GM23338 (cell line): Measurements from ENCODE around the gene FAM163A. TPM values are rescaled to one million over a fixed set of nuclear protein-coding genes. Genes with fewer than 3 reads are reported as not detected.
A peak's percentile ranks its signal among the peaks of the same experiment; 100 is the strongest.

ENCODE experiments used
- ATAC-seq: fragments of 200-7000 bp; cut with Tn5 transposase; 3 replicates; pipeline ENCODE4 v1.9.1; 2020
- DNase-seq: peaks from one replicate; pipeline ENCODE4 v3.0.0-alpha.2; 2015; ENCODE audit warnings: low spot score
- H2AFZ ChIP-seq: fragments of 200-600 bp; sonication (generic); 2 replicates; pipeline ENCODE4 v1.8.0; 2016; ENCODE audit warnings: antibody characterized with exemption, mild to moderate bottlenecking, moderate library complexity
- H3F3A ChIP-seq: fragments of 200-600 bp; sonication (generic); replicated peaks from 2 replicates; pipeline ENCODE4 v1.8.0; 2017; ENCODE audit warnings: antibody characterized with exemption, mixed run types, low read depth
- H3K27ac ChIP-seq: fragments of 200-600 bp; sonication (generic); 2 replicates; pipeline ENCODE4 v1.6.1; 2016; ENCODE audit warnings: low read depth
- H3K27me3 ChIP-seq: fragments of 200-600 bp; sonication (generic); 2 replicates; pipeline ENCODE4 v1.8.0; 2016; ENCODE audit warnings: mild to moderate bottlenecking, mixed run types, moderate library complexity; ENCODE audit not compliant: insufficient read depth
- H3K36me3 ChIP-seq: fragments of 200-600 bp; sonication (generic); 2 replicates; pipeline ENCODE4 v1.8.0; 2016; ENCODE audit warnings: mild to moderate bottlenecking; ENCODE audit not compliant: insufficient read depth
- H3K4me1 ChIP-seq: fragments of 200-600 bp; sonication (generic); 2 replicates; pipeline ENCODE4 v1.8.0; 2016; ENCODE audit warnings: mild to moderate bottlenecking, moderate library complexity; ENCODE audit not compliant: insufficient read depth
- H3K4me2 ChIP-seq: fragments of 200-600 bp; sonication (generic); 2 replicates; pipeline ENCODE4 v1.7.1; 2017; ENCODE audit warnings: mixed run types
- H3K4me3 ChIP-seq: fragments of 200-600 bp; sonication (generic); 2 replicates; pipeline ENCODE4 v1.6.1; 2016; ENCODE audit warnings: mixed run types
- H3K79me2 ChIP-seq: fragments of 200-600 bp; sonication (generic); replicated peaks from 2 replicates; pipeline ENCODE4 v1.8.0; 2017; ENCODE audit warnings: mild to moderate bottlenecking; ENCODE audit not compliant: insufficient read depth
- H3K9me2 ChIP-seq: fragments of 200-600 bp; sonication (generic); 2 replicates; pipeline ENCODE4 v1.8.0; 2017; ENCODE audit not compliant: insufficient read depth
- H4K20me1 ChIP-seq: fragments of 200-600 bp; sonication (generic); replicated peaks from 2 replicates; pipeline ENCODE4 v1.8.0; 2017; ENCODE audit warnings: mild to moderate bottlenecking; ENCODE audit not compliant: insufficient read depth
- H3K27ac Mint-ChIP-seq: 2 replicates; pipeline ENCODE4 v1.8.0; 2020; ENCODE audit warnings: inconsistent platforms, mild to moderate bottlenecking, moderate library complexity, mixed read lengths
- H3K27me3 Mint-ChIP-seq: 3 replicates; pipeline ENCODE4 v1.8.0; 2022; ENCODE audit warnings: low read depth, mild to moderate bottlenecking, moderate library complexity, mixed read lengths, inconsistent platforms; ENCODE audit not compliant: insufficient read depth, poor library complexity
- H3K36me3 Mint-ChIP-seq: 3 replicates; pipeline ENCODE4 v1.8.0; 2021; ENCODE audit warnings: low read depth, mild to moderate bottlenecking, inconsistent platforms, moderate library complexity, mixed read lengths
- H3K4me1 Mint-ChIP-seq: 3 replicates; pipeline ENCODE4 v1.8.0; 2020; ENCODE audit warnings: mild to moderate bottlenecking, inconsistent platforms, mixed read lengths
- H3K4me3 Mint-ChIP-seq: 3 replicates; pipeline ENCODE4 v1.8.0; 2021; ENCODE audit warnings: moderate library complexity, mild to moderate bottlenecking, inconsistent platforms, mixed read lengths
- H3K9me3 Mint-ChIP-seq: 3 replicates; pipeline ENCODE4 v1.8.0; 2020; ENCODE audit warnings: moderate library complexity, mild to moderate bottlenecking, inconsistent platforms, mixed read lengths
- CREB1 ChIP-seq: fragments of 250-450 bp; sonication (Bioruptor Pico); IDR thresholded peaks from 2 replicates; pipeline ENCODE4 v1.5.0; 2020; ENCODE audit warnings: low read depth, mild to moderate bottlenecking, moderate library complexity
- EZH2 ChIP-seq: fragments of 200-600 bp; sonication (generic); IDR thresholded peaks from one replicate; pipeline ENCODE4 v1.8.0; 2017; ENCODE audit warnings: antibody characterized with exemption, mild to moderate bottlenecking, low read depth; ENCODE audit not compliant: unreplicated experiment
- NANOG ChIP-seq: IDR thresholded peaks from 2 replicates; pipeline ENCODE4 v1.6.1; 2016; ENCODE audit warnings: antibody characterized with exemption, borderline replicate concordance
- ZNF331 ChIP-seq: fragments of 250-450 bp; sonication (Bioruptor Pico); IDR thresholded peaks from 2 replicates; pipeline ENCODE4 v1.5.0; 2020; ENCODE audit warnings: low read depth, mild to moderate bottlenecking, moderate library complexity
- polyA plus RNA-seq: library from polyadenylated mRNA; unstranded; fragments of >200 nt; fragmentation: Nextera tagmentation; extraction: Ambion mirVana; gene quantifications from 2 replicates; pipeline ENCODE4 v1.2.1, GENCODE V29; 2016
- total RNA-seq: library from RNA; depleted of rRNA; stranded (reverse); fragments of >200 nt; shearing (Covaris generic); gene quantifications from 2 replicates; pipeline ENCODE4 v1.2.3, GENCODE V29; 2014

The FAM163A gene
- total and polyA plus RNA-seq, 2 experiments from 2014 or later, result not detected

DNA sequence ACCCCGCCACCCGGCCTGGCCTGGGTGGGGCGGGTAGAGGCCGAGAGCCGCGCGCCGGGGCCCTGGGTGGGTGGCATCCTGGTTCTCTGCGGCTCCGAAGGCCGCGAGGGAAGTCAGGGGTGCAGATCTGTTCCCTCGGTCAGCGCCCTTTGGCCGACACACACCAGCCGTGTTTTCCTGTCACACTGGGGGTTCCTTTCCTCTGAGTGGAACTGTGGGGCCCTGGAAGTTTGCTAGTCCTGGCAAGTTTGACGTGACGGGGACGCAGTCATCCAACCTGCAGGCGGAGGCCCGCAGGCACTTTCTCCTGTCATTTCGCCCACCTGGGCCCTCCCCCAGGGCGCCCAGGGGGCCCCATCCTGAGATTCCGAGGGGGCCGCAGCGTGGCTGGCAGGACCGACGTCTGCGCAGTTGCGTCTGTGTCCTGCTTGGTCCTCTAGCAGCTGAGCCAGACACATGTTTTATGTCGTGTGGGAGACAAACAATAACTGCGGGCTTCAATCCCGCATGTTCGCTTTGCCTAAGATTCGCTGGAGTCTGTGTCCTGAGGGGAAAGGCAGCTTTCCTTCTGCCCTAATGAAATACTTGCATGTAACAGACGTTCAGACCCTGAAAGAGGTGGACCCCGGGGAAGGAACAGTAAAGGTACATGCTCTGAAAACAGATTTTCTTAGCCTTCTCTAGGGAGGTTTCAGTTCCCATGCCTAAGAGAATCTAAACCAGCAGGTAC lies 1.5 kb downstream of the FAM163A start:
- H3K27ac ChIP-seq, result no peak overlapping the region
- H3K4me2 ChIP-seq, result peak overlapping the region; percentile 90
- Mint-ChIP-seq H3K4me1 (peaks cover 18% of the 10 kb centered on the region), H3K9me3 (no peaks in the 10 kb centered on the region), H3K4me3 (peak overlapping the region; percentile 54), H3K27me3 (peaks cover 63% of the 10 kb centered on the region), H3K36me3 (no peaks in the 10 kb centered on the region), H3K27ac (no peak overlapping the region)
- ATAC-seq (no peak), DNase-seq (peak; percentile 5)
- peak overlapping the region; percentile 72 for H3K4me3 ChIP-seq
- peak overlapping the region; percentile 95 for H2AFZ ChIP-seq
- H3K36me3 ChIP-seq, result no peaks in the 10 kb centered on the region
- H3K79me2 ChIP-seq, result no peaks in the 10 kb centered on the region
- peak; percentile 77 for TF ChIP-seq EZH2
- TF ChIP-seq NANOG, result no peak
- no peaks in the 10 kb centered on the region for H3K9me2 ChIP-seq
- peaks cover 10% of the 10 kb centered on the region; the same call in 1 of the 2 replicates for H3K4me1 ChIP-seq
- H4K20me1 ChIP-seq, result no peaks in the 10 kb centered on the region
- peaks cover 90% of the 10 kb centered on the region for H3K27me3 ChIP-seq
- H3F3A ChIP-seq, result peaks cover 4% of the 10 kb centered on the region; the same call in 1 of the 2 replicates

DNA sequence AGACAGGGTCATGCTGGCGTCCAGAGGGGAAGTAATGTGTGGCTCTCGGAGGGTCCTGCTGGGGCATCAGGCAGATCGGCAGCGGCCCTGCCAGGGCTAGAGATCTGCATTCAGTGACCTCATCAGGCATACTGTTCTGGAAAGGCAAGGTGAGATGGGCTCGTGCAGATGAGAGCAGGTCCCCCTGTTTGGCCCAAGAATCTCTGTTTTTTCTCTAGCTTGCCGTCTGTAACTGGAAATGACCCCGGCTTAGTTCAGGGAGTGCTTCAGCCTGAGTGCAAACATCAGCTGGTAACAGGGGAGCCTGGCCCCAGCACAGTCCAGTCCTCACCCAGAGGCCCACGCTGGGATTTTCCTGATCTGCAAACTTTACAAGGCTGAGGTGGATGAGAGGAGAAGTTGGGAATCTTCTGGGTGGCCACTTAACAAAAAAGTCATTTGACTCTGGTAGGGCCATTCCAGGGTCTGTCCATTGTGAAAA lies 2.1 kb downstream of the FAM163A start:
- Histone ChIP-seq H3F3A (peaks cover 4% of the 10 kb centered on the region; the same call in 1 of the 2 replicates), H3K9me2 (no peaks in the 10 kb centered on the region), H4K20me1 (no peaks in the 10 kb centered on the region), H3K79me2 (no peaks in the 10 kb centered on the region), H3K4me3 (no peak overlapping the region; the same call in 1 of the 2 replicates), H3K36me3 (no peaks in the 10 kb centered on the region), H2AFZ (peak overlapping the region; percentile 95), H3K4me1 (peaks cover 10% of the 10 kb centered on the region; the same call in 1 of the 2 replicates), H3K27me3 (peaks cover 84% of the 10 kb centered on the region), H3K27ac (no peak overlapping the region), H3K4me2 (peak overlapping the region; percentile 90)
- peak overlapping the region; percentile 54; the same call in 2 of the 3 replicates for H3K4me3 Mint-ChIP-seq
- no peak overlapping the region for H3K27ac Mint-ChIP-seq
- H3K4me1 Mint-ChIP-seq, result peaks cover 18% of the 10 kb centered on the region
- no peak for TF ChIP-seq ZNF331
- no peaks in the 10 kb centered on the region for H3K36me3 Mint-ChIP-seq
- no peaks in the 10 kb centered on the region for H3K9me3 Mint-ChIP-seq
- DNase-seq (peak; percentile 39), ATAC-seq (peak; percentile 15)
- H3K27me3 Mint-ChIP-seq, result peaks cover 61% of the 10 kb centered on the region

DNA sequence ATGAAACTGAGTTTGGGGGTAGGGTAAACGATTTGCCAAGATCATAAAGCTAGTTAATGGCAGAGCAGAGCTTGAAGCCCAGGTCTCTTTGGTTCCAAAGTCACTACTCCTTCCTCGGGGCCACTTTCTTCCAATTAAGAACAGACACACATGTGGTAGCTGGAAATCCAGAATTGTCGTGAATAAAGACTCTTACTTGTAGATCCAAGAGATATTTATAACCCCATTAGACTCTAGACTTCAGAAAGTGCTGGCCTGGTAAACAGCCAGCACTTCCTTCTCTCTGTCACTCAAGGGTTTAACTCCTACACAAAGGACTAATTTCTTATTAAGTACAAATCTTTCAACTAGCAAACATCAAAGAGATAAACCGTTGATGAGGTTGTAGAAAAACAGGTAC lies 2.7 kb downstream of the FAM163A start:
- H3K4me2 ChIP-seq, result no peak overlapping the region
- H3K27me3 Mint-ChIP-seq, result peaks cover 56% of the 10 kb centered on the region
- no peak for ATAC-seq
- H3K9me3 Mint-ChIP-seq, result no peaks in the 10 kb centered on the region
- H2AFZ ChIP-seq, result no peak overlapping the region
- H3K27ac Mint-ChIP-seq, result no peak overlapping the region
- peaks cover 78% of the 10 kb centered on the region for H3K27me3 ChIP-seq
- no peaks in the 10 kb centered on the region for H3K36me3 Mint-ChIP-seq
- no peak overlapping the region for H3K4me3 Mint-ChIP-seq
- TF ChIP-seq CREB1 (no peak), EZH2 (peak; percentile 15), ZNF331 (no peak)
- no peak overlapping the region for H3K27ac ChIP-seq
- H4K20me1 ChIP-seq, result no peaks in the 10 kb centered on the region
- peaks cover 10% of the 10 kb centered on the region; the same call in 1 of the 2 replicates for H3K4me1 ChIP-seq
- no peak overlapping the region for H3K4me3 ChIP-seq
- no peaks in the 10 kb centered on the region for H3K36me3 ChIP-seq
- H3K79me2 ChIP-seq, result no peaks in the 10 kb centered on the region
- DNase-seq, result no peak
- H3F3A ChIP-seq, result peaks cover 4% of the 10 kb centered on the region; the same call in 1 of the 2 replicates
- 0 out of 2 replicates have a peak, but pooled peaks cover under 1% of the 10 kb centered on the region for H3K9me2 ChIP-seq
- peaks cover 18% of the 10 kb centered on the region for H3K4me1 Mint-ChIP-seq
